ENCODE results near the gene HK1.

Gene HK1

DNA sequence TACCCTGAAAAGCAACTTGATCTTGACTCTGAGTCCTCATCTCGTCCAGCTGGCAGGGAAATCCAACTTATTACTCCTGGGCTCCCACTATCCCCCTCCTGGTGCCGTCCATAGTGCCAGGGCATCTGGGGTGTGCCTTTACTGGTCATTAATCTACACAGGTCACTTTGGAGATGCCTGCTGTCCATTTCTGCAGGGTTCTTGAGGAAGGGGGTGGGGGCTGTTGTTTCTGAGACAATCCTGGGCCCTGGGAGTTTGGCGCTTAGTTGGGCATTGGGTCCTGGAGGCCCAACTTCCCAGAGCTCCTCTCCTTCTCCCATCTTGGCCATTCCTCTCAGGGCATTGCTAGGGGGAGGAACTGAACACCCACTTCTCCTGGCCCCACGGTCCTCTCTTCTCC lies 144.4 kb downstream of the HK1 start:
- TF ChIP-seq, protein P1, sequence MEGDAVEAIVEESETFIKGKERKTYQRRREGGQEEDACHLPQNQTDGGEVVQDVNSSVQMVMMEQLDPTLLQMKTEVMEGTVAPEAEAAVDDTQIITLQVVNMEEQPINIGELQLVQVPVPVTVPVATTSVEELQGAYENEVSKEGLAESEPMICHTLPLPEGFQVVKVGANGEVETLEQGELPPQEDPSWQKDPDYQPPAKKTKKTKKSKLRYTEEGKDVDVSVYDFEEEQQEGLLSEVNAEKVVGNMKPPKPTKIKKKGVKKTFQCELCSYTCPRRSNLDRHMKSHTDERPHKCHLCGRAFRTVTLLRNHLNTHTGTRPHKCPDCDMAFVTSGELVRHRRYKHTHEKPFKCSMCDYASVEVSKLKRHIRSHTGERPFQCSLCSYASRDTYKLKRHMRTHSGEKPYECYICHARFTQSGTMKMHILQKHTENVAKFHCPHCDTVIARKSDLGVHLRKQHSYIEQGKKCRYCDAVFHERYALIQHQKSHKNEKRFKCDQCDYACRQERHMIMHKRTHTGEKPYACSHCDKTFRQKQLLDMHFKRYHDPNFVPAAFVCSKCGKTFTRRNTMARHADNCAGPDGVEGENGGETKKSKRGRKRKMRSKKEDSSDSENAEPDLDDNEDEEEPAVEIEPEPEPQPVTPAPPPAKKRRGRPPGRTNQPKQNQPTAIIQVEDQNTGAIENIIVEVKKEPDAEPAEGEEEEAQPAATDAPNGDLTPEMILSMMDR (IDR thresholded peaks at IDR 0.05; ENCODE audit: extremely low read depth, insufficient read depth, missing control alignments): no peak
- in situ Hi-C loops (cut with MboI; ENCODE audit: low pct_unique_long_range_greater_than_20kb, low sequenced_read_pairs, unreplicated experiment): no loop called here
- no peak for DNase-seq (ENCODE audit: low spot score)

DNA sequence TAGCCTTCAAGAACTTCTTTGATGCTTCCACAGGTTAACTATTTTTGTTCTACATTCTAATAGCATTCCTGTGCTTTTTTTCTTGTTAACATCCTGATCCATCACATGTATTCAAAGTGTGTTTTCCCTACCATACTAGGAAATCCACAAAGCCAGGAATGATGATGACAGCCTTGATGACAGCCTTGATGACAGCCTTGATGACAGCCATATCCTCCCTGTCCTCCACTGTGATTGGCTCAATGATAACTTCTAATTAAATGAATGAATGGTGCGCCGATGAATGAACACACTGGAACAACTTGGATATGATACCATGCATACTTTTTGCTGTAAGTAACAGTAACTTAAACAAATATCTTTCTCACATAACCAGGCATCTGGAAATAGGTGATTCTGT lies 146.7 kb downstream of the HK1 start:
- in situ Hi-C loops (cut with MboI; ENCODE audit: low pct_unique_long_range_greater_than_20kb, low sequenced_read_pairs, unreplicated experiment): no loop called here
- TF ChIP-seq, protein P1 (IDR thresholded peaks at IDR 0.05; ENCODE audit: extremely low read depth, insufficient read depth, missing control alignments): no peak
- no peak for DNase-seq (ENCODE audit: low spot score)

DNA sequence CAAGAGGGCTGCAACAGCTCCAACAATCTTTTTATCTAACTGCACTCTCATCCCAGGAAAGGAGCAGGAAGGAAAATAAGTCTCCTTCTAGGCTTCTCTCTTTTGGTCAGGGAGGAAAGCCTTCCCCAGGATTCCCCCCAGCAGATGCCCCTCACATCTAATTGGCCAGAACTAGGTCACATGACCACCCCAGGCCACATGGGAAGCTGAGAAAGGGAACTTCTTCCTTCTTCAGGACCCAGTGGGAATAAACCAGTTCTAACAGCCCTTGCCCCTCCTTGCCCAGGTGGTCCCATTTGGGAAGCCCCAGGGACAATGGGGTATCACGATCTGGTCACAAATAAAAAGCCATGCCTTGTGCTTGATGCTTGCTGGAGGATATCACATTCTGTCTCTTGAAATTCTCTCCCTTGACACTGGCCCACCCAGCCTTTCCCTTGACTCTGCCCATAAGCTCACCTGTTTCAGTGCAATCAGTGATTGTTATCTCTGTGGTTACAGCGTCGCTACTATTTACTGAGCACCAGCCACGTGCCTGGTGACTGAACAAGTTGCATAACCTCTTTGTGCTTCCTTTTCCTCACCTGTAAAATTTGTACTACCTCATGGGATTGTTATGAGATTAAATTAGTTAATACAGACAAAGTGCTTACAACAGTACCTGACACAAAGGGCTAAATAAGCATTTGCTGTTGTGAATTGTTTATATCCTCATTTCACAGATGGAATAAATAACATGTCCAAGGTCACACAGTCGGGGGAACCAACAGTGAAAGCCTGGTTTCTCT lies 147.4 kb downstream of the HK1 start:
- TF ChIP-seq, protein P1 (IDR thresholded peaks at IDR 0.05; ENCODE audit: extremely low read depth, insufficient read depth, missing control alignments): no peak
- DNase-seq (ENCODE audit: low spot score): no peak
- in situ Hi-C loops (cut with MboI; ENCODE audit: low pct_unique_long_range_greater_than_20kb, low sequenced_read_pairs, unreplicated experiment): no loop called here

DNA sequence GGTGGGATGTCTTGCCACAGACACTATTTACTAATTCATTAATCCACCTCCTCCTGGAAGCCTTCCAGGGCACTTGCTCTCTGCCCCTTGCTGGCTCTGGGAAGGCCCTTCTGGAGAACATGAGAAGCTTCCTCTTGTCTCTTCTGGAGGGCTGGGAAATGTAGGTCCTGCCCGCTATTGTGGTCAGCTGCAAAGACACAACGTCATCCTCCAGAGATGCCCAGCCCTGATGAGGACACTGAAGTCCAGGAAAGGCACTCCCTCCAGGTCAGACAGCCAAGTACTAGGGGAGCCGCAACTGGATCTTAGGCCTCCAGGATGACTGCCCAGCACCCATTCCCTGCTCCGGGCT lies 148.1 kb downstream of the HK1 start:
- TF ChIP-seq, protein P1 (IDR thresholded peaks at IDR 0.05; ENCODE audit: extremely low read depth, insufficient read depth, missing control alignments): no peak
- DNase-seq (ENCODE audit: low spot score): no peak
- in situ Hi-C loops (cut with MboI; ENCODE audit: low pct_unique_long_range_greater_than_20kb, low sequenced_read_pairs, unreplicated experiment): no loop called here

DNA sequence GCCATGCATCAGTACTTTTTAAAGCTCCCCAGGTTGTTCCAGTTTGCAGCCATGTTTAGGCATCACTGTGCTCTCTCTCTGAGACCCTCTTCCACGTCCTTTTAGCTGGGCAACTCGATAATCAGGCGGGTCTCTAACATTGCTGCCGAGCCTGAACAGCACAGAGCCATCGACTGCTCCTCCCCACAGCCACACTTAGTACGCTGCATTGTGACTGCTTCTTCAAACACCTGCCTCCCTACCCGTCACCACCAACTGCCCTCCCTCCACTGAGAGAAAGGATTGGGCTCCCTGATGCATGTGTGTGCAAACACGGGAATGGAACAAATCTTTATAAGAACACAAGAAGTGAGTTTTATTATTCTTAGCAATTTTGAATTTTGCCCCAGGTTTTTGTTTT lies 149.9 kb downstream of the HK1 start:
- TF ChIP-seq, protein P1 (IDR thresholded peaks at IDR 0.05; ENCODE audit: extremely low read depth, insufficient read depth, missing control alignments): no peak
- in situ Hi-C loops (cut with MboI; ENCODE audit: low pct_unique_long_range_greater_than_20kb, low sequenced_read_pairs, unreplicated experiment): no loop called here
- no peak for DNase-seq (ENCODE audit: low spot score)

DNA sequence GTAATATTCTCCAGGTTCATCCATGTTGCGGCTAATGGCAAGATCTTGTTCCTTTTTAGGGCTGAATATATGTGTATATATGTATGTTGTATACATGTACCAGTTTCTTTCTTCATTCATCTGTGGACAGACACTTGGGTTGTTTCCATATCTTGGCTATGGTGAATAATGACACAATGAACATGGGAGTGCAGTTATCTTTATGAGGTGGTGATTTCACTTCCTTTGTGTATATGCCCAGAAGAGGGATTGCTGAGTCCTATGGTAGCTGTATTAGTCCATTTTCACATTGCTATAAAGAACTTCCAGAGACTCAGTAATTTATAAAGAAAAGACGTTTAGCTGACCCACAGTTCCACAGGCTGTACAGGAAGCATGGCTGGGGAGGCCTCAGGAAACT lies 155.9 kb downstream of the HK1 start:
- in situ Hi-C loops (cut with MboI; ENCODE audit: low pct_unique_long_range_greater_than_20kb, low sequenced_read_pairs, unreplicated experiment): no loop called here
- TF ChIP-seq, protein P1 (IDR thresholded peaks at IDR 0.05; ENCODE audit: extremely low read depth, insufficient read depth, missing control alignments): no peak

More for the DNA sequence above, 155.9 kb downstream of the HK1 start:
- DNase-seq (ENCODE audit: low spot score): no peak
